HL-60 (cell line): ENCODE data around the gene SYCE3.

ENCODE experiments used
- CTCF ChIP-seq: IDR thresholded peaks from one replicate; pipeline ENCODE4 v1.5.1; 2011; ENCODE audit warnings: low read length, control low read depth, inconsistent platforms; ENCODE audit not compliant: insufficient read depth
- POLR2AphosphoS5 ChIP-seq: IDR thresholded peaks from 2 replicates; pipeline ENCODE4 v1.6.1; 2012; ENCODE audit warnings: low read depth
- TF ChIP-seq, protein P1 (sequence below): IDR thresholded peaks from 2 replicates; pipeline ENCODE4 v1.6.1; 2012; ENCODE audit warnings: low read depth; ENCODE audit not compliant: insufficient replicate concordance

- TF ChIP-seq, protein P1, sequence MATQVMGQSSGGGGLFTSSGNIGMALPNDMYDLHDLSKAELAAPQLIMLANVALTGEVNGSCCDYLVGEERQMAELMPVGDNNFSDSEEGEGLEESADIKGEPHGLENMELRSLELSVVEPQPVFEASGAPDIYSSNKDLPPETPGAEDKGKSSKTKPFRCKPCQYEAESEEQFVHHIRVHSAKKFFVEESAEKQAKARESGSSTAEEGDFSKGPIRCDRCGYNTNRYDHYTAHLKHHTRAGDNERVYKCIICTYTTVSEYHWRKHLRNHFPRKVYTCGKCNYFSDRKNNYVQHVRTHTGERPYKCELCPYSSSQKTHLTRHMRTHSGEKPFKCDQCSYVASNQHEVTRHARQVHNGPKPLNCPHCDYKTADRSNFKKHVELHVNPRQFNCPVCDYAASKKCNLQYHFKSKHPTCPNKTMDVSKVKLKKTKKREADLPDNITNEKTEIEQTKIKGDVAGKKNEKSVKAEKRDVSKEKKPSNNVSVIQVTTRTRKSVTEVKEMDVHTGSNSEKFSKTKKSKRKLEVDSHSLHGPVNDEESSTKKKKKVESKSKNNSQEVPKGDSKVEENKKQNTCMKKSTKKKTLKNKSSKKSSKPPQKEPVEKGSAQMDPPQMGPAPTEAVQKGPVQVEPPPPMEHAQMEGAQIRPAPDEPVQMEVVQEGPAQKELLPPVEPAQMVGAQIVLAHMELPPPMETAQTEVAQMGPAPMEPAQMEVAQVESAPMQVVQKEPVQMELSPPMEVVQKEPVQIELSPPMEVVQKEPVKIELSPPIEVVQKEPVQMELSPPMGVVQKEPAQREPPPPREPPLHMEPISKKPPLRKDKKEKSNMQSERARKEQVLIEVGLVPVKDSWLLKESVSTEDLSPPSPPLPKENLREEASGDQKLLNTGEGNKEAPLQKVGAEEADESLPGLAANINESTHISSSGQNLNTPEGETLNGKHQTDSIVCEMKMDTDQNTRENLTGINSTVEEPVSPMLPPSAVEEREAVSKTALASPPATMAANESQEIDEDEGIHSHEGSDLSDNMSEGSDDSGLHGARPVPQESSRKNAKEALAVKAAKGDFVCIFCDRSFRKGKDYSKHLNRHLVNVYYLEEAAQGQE = no peak
- TF ChIP-seq CTCF (no peak), POLR2AphosphoS5 (no peak)
Observed at GRCh38 chr22:50569041-50569459, 6.3 kb upstream of the SYCE3 start.
